ENCODE data around the gene MIR17HG. TPM values are rescaled to one million over a fixed set of nuclear protein-coding genes. Genes with fewer than 3 reads are reported as not detected.

MIR17HG gene
- total and polyA plus RNA-seq, 9 donors: 0.82 to 7.9 (median 5.1) TPM

DNA sequence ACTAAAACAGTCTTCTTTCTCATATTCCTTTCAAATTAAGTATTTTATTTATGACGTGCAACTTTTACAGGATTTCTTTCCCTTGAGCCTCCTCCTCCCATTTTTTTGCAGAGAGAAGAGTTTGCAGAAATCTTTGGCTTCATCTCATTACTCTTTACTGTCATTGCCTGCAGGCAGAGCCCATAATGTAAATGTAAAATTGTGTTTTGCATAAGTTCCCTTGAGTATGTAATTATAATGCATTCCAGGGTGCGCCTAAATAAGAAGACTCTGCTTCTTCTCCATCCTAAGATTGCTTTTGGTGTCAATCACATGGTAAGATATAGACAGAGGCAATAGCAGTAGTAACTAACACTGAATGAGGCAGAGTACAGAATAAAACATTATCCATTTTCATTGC lies 23.0 kb downstream of the MIR17HG start:
- intact Hi-C loops (cut with DNase I): no loop called here
- TF ChIP-seq EP300 (IDR thresholded peaks at IDR 0.05) (no peak), POLR2A (IDR thresholded peaks at IDR 0.05) (no peak)
- TF ChIP-seq, protein P1, sequence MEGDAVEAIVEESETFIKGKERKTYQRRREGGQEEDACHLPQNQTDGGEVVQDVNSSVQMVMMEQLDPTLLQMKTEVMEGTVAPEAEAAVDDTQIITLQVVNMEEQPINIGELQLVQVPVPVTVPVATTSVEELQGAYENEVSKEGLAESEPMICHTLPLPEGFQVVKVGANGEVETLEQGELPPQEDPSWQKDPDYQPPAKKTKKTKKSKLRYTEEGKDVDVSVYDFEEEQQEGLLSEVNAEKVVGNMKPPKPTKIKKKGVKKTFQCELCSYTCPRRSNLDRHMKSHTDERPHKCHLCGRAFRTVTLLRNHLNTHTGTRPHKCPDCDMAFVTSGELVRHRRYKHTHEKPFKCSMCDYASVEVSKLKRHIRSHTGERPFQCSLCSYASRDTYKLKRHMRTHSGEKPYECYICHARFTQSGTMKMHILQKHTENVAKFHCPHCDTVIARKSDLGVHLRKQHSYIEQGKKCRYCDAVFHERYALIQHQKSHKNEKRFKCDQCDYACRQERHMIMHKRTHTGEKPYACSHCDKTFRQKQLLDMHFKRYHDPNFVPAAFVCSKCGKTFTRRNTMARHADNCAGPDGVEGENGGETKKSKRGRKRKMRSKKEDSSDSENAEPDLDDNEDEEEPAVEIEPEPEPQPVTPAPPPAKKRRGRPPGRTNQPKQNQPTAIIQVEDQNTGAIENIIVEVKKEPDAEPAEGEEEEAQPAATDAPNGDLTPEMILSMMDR (IDR thresholded peaks at IDR 0.05): no peak
- Histone ChIP-seq H3K36me3 (no peaks in the 10 kb centered on the region), H3K4me3 (no peak overlapping the region), H3K9me3 (no peaks in the 10 kb centered on the region), H3K4me1 (ENCODE audit: insufficient read depth) (no peaks in the 10 kb centered on the region), H3K27ac (no peak overlapping the region), H3K27me3 (no peaks in the 10 kb centered on the region)
- 88 to 90% (median 90%) methylated on average over 2 of the region's 2 CpGs for WGBS, 3 donors
- DNase-seq: no peak

GRCh38 chr13:91372911-91373310 lies 25.4 kb downstream of the MIR17HG start:
- H3K4me3 ChIP-seq: no peak overlapping the region
- no peak overlapping the region for H3K27ac ChIP-seq
- TF ChIP-seq, protein P1 (IDR thresholded peaks at IDR 0.05): no peak
- TF ChIP-seq POLR2A (IDR thresholded peaks at IDR 0.05) (no peak), EP300 (IDR thresholded peaks at IDR 0.05) (no peak)
- H3K9me3 ChIP-seq: no peaks in the 10 kb centered on the region
- DNase-seq: no peak
- 63 to 70% (median 68%) methylated on average over 3 of the region's 3 CpGs for WGBS, 3 donors
- no peaks in the 10 kb centered on the region for H3K4me1 ChIP-seq (ENCODE audit: insufficient read depth)
- H3K36me3 ChIP-seq: no peaks in the 10 kb centered on the region
- intact Hi-C loops (cut with DNase I): no loop called here
- H3K27me3 ChIP-seq: no peaks in the 10 kb centered on the region

GRCh38 chr13:91375116-91375729 lies 27.7 kb downstream of the MIR17HG start:
- H3K4me3 ChIP-seq: no peak overlapping the region
- WGBS, 3 donors: 90% methylated on average over 4 of the region's 4 CpGs
- H3K36me3 ChIP-seq: no peaks in the 10 kb centered on the region
- H3K27ac ChIP-seq: no peak overlapping the region
- H3K27me3 ChIP-seq: no peaks in the 10 kb centered on the region
- DNase-seq: no peak
- TF ChIP-seq EP300 (IDR thresholded peaks at IDR 0.05) (no peak), POLR2A (IDR thresholded peaks at IDR 0.05) (no peak)
- TF ChIP-seq, protein P1 (IDR thresholded peaks at IDR 0.05): no peak
- intact Hi-C loops (cut with DNase I): no loop called here
- H3K4me1 ChIP-seq (ENCODE audit: insufficient read depth): no peaks in the 10 kb centered on the region
- H3K9me3 ChIP-seq: no peaks in the 10 kb centered on the region

- Histone ChIP-seq H3K9me3 (no peaks in the 10 kb centered on the region), H3K27me3 (no peaks in the 10 kb centered on the region), H3K36me3 (no peaks in the 10 kb centered on the region), H3K27ac (no peak overlapping the region), H3K4me1 (ENCODE audit: insufficient read depth) (no peaks in the 10 kb centered on the region), H3K4me3 (no peak overlapping the region)
- TF ChIP-seq POLR2A (IDR thresholded peaks at IDR 0.05) (no peak), EP300 (IDR thresholded peaks at IDR 0.05) (no peak)
- TF ChIP-seq, protein P1 (IDR thresholded peaks at IDR 0.05): no peak
- no peak for DNase-seq
- intact Hi-C loops (cut with DNase I): no loop called here
These were observed 33.9 kb downstream of the MIR17HG start for GRCh38 chr13:91381371-91381770.
